Measurements from ENCODE around the gene EHD1. TPM values are rescaled to one million over a fixed set of nuclear protein-coding genes. Genes with fewer than 3 reads are reported as not detected.

The EHD1 gene
- total and polyA plus RNA-seq, 9 of the 15 experiments (the other 6 are each of a cell fraction or from before 2014, with no cell fraction given), result 0.46 to 65.0 (median 16.4) TPM

DNA sequence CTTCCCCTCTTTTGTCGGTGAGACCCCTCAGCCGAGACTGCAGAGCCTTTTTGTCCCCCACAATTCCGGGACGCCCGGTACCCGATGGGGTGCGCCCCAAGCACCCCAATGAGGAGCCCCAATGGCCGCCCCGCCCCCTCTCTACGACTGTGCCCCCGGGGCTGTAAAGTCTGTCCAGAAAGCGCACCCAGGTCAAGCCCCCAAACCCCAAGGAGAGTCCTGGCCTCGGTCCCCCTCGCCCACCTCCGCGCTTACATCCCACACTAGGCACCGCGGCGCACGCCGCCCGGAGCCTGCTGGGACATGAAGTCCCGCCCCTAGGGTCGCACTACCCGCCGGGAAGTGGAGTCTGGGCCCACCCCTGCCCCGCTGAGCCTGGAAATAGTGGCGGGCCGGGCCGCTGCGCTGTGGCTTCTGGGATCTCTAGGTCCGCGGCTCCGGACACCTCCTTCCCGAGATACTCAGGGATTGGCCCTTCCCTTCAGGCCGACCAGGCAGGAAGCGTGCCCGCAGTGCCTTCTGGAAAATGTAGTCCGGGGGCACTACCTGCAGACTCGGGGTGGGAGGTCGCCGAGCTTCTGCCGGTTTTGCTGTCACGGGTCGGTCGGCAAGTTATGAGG is 68.0 kb downstream of the EHD1 start, which contains the start of gene MEN1 (continued):
- TF ChIP-seq ZBTB5 (IDR thresholded peaks at IDR 0.05) (peak; percentile 96), KLF13 (tag; IDR thresholded peaks at IDR 0.05; ENCODE audit: borderline replicate concordance, low read depth) (no peak), ZNF165 (CRISPR knock-in tag; IDR thresholded peaks at IDR 0.05; ENCODE audit: borderline replicate concordance) (no peak), PCBP2 (IDR thresholded peaks at IDR 0.05; ENCODE audit: low read depth, low read length, poor library complexity, severe bottlenecking) (no peak), KAT8 (IDR thresholded peaks at IDR 0.05; ENCODE audit: low read depth) (no peak), DNMT1 (IDR thresholded peaks at IDR 0.05) (no peak), RB1 (IDR thresholded peaks at IDR 0.05; ENCODE audit: low read depth) (peak; percentile 67; the same call in 1 of the 2 replicates), EP300 (IDR thresholded peaks at IDR 0.05; ENCODE audit: low read length) (peak; percentile 6; the same call in 1 of the 2 replicates), U2AF1 (optimal IDR thresholded peaks at IDR 0.05; ENCODE audit: low read depth, low read length) (no peak), PHTF2 (CRISPR knock-in tag; IDR thresholded peaks at IDR 0.05) (no peak), ZNF318 (IDR thresholded peaks at IDR 0.05; ENCODE audit: borderline replicate concordance in 1 of 2, low read depth in 1 of 2) (no peak), ZMIZ1 (IDR thresholded peaks at IDR 0.05; ENCODE audit: low read depth in 2 of 2, low read length in 2 of 2) (no peak), ZFP30 (CRISPR knock-in tag; IDR thresholded peaks at IDR 0.05; ENCODE audit: borderline replicate concordance) (no peak), TRIM28 (IDR thresholded peaks at IDR 0.05) (no peak)

Measured in K562 (cell line).